Astrocyte (in vitro differentiated cells and primary cell): ENCODE data around the gene L3MBTL4. TPM values are rescaled to one million over a fixed set of nuclear protein-coding genes. Genes with fewer than 3 reads are reported as not detected.
A peak's percentile ranks its signal among the peaks of the same experiment; 100 is the strongest.

Source experiments
- DNase-seq: peaks from one replicate; pipeline ENCODE4 v3.0.0-alpha.2; 2010; ENCODE audit warnings: low read depth
- FAIRE-seq: peaks from 2 replicates; lab custom pipeline; 2011; peaks lifted over from hg19 to GRCh38; lab: Jason Lieb, UNC
- H2AFZ ChIP-seq: 2 replicates; pipeline ENCODE4 v1.6.0; 2012; ENCODE audit warnings: low read depth, low read length, inconsistent platforms
- H3K27ac ChIP-seq: 2 replicates; pipeline ENCODE4 v1.5.1; 2011; ENCODE audit warnings: low read depth, low read length, inconsistent platforms
- H3K27me3 ChIP-seq: 2 replicates; pipeline ENCODE4 v1.6.0; 2011; ENCODE audit warnings: low read length, inconsistent platforms; ENCODE audit not compliant: insufficient read depth
- H3K36me3 ChIP-seq: 2 replicates; pipeline ENCODE4 v1.5.1; 2011; ENCODE audit warnings: low read length, inconsistent platforms; ENCODE audit not compliant: insufficient read depth
- H3K4me1 ChIP-seq: 2 replicates; pipeline ENCODE4 v1.5.1; 2011; ENCODE audit warnings: low read length, inconsistent platforms; ENCODE audit not compliant: insufficient read depth
- H3K4me2 ChIP-seq: 2 replicates; pipeline ENCODE4 v1.6.0; 2012; ENCODE audit warnings: low read length, inconsistent platforms
- H3K4me3 ChIP-seq: 2 replicates; pipeline ENCODE4 v1.5.1; 2011; ENCODE audit warnings: low read depth, mild to moderate bottlenecking, low read length, inconsistent platforms; ENCODE audit not compliant: insufficient read depth
- H3K79me2 ChIP-seq: 2 replicates; pipeline ENCODE4 v1.6.0; 2012; ENCODE audit warnings: mild to moderate bottlenecking, low read length, inconsistent platforms; ENCODE audit not compliant: insufficient read depth
- H3K9ac ChIP-seq: 2 replicates; pipeline ENCODE4 v1.6.0; 2012; ENCODE audit warnings: mild to moderate bottlenecking, low read length, inconsistent platforms
- H3K9me3 ChIP-seq: 2 replicates; pipeline ENCODE4 v1.5.1; 2012; ENCODE audit warnings: low read depth, mild to moderate bottlenecking, low read length, inconsistent platforms; ENCODE audit not compliant: insufficient read depth
- H4K20me1 ChIP-seq: 2 replicates; pipeline ENCODE4 v1.6.0; 2012; ENCODE audit warnings: low read length, inconsistent platforms; ENCODE audit not compliant: insufficient read depth
- H3K27ac Mint-ChIP-seq: one replicate; pipeline ENCODE4 v1.8.0; 2021; ENCODE audit warnings: mild to moderate bottlenecking, mixed read lengths; ENCODE audit not compliant: unreplicated experiment
- H3K27me3 Mint-ChIP-seq: one replicate; pipeline ENCODE4 v1.8.0; 2021; ENCODE audit warnings: low read depth, mixed read lengths; ENCODE audit not compliant: unreplicated experiment
- H3K36me3 Mint-ChIP-seq: one replicate; pipeline ENCODE4 v1.8.0; 2021; ENCODE audit warnings: low read depth, mixed read lengths; ENCODE audit not compliant: unreplicated experiment
- H3K4me1 Mint-ChIP-seq: one replicate; pipeline ENCODE4 v1.8.0; 2021; ENCODE audit warnings: low read depth, mixed read lengths; ENCODE audit not compliant: unreplicated experiment
- H3K4me3 Mint-ChIP-seq: one replicate; pipeline ENCODE4 v1.8.0; 2021; ENCODE audit warnings: mild to moderate bottlenecking, moderate library complexity, mixed read lengths; ENCODE audit not compliant: unreplicated experiment
- H3K9me3 Mint-ChIP-seq: one replicate; pipeline ENCODE4 v1.8.0; 2021; ENCODE audit warnings: mild to moderate bottlenecking, mixed read lengths; ENCODE audit not compliant: unreplicated experiment
- EZH2 ChIP-seq: IDR thresholded peaks from 2 replicates; pipeline ENCODE4 v1.6.1; 2012; ENCODE audit warnings: mild to moderate bottlenecking, low read length, inconsistent platforms; ENCODE audit not compliant: insufficient read depth
- total RNA-seq: library from RNA; stranded (reverse); gene quantifications from 2 replicates; pipeline ENCODE4 v1.2.1, GENCODE V29; 2021
- TF ChIP-seq, protein P1 (sequence below): IDR thresholded peaks from 2 replicates; pipeline ENCODE4 v1.5.1; 2011; ENCODE audit warnings: low read depth, mild to moderate bottlenecking, inconsistent platforms, low read length, moderate library complexity; ENCODE audit not compliant: insufficient read depth

The L3MBTL4 gene
- total RNA-seq, 1 donor from 2014 or later: 0.52 TPM

DNA sequence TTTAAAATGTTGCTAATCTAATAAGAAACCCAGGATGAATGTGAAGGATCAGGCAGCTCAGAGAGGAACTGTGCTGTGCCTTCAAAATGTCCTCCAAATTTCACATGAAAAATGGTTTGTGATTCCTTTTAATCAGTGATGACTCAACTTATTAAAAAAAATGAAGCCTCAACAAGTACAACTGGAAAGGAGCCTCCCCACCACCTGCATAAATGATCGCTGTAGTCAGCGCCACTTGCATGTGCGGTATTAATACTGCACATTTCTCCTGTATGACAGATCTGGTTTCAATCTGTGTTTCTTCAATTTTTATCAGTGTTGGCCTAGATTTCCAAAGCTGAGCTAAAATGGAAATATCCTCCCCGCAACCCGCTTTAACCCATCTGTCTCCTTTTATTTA lies 404.4 kb downstream of the L3MBTL4 start:
- DNase-seq (peak; percentile 91), FAIRE-seq (no peak)
- Histone ChIP-seq H3K4me3 (no peak overlapping the region), H3K27me3 (no peaks in the 10 kb centered on the region), H2AFZ (no peak overlapping the region), H3K4me1 (peaks cover 15% of the 10 kb centered on the region), H3K27ac (peak overlapping the region; percentile 65), H3K36me3 (no peaks in the 10 kb centered on the region), H3K9ac (peak overlapping the region; percentile 65), H3K9me3 (no peaks in the 10 kb centered on the region), H3K79me2 (no peaks in the 10 kb centered on the region), H3K4me2 (peak overlapping the region; percentile 73), H4K20me1 (no peaks in the 10 kb centered on the region)
- H3K4me3 Mint-ChIP-seq: no peak overlapping the region
- H3K27ac Mint-ChIP-seq: no peak overlapping the region
- H3K9me3 Mint-ChIP-seq: peaks cover 1% of the 10 kb centered on the region
- H3K4me1 Mint-ChIP-seq: peaks cover 2% of the 10 kb centered on the region
- H3K36me3 Mint-ChIP-seq: no peaks in the 10 kb centered on the region
- TF ChIP-seq, protein P1, sequence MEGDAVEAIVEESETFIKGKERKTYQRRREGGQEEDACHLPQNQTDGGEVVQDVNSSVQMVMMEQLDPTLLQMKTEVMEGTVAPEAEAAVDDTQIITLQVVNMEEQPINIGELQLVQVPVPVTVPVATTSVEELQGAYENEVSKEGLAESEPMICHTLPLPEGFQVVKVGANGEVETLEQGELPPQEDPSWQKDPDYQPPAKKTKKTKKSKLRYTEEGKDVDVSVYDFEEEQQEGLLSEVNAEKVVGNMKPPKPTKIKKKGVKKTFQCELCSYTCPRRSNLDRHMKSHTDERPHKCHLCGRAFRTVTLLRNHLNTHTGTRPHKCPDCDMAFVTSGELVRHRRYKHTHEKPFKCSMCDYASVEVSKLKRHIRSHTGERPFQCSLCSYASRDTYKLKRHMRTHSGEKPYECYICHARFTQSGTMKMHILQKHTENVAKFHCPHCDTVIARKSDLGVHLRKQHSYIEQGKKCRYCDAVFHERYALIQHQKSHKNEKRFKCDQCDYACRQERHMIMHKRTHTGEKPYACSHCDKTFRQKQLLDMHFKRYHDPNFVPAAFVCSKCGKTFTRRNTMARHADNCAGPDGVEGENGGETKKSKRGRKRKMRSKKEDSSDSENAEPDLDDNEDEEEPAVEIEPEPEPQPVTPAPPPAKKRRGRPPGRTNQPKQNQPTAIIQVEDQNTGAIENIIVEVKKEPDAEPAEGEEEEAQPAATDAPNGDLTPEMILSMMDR: no peak
- TF ChIP-seq EZH2: no peak
- H3K27me3 Mint-ChIP-seq: no peaks in the 10 kb centered on the region

DNA sequence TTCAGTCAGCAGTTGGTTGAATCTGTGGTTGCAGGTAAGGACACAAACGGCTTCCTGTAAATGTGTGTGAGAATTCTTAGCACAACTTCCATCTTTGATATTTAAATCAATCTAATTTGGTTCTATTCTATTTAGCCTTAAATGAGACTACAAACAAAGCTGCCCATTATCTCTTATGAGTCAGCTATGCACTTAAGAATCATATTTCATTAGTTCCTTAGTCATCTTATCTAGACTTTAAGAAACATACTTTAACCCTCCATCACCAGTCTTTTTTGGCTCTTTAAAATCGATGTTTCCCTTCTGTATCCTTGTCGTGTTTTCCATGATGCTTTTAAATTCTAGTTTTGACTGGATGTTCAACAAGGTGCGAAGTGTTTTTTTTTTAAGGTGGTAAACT lies 405.0 kb downstream of the L3MBTL4 start:
- Histone ChIP-seq H3K4me1 (peaks cover 15% of the 10 kb centered on the region), H3K27ac (peak overlapping the region; percentile 65), H3K4me3 (peak overlapping the region; percentile 17), H2AFZ (no peak overlapping the region), H3K79me2 (no peaks in the 10 kb centered on the region), H4K20me1 (no peaks in the 10 kb centered on the region), H3K27me3 (no peaks in the 10 kb centered on the region), H3K9me3 (no peaks in the 10 kb centered on the region), H3K36me3 (no peaks in the 10 kb centered on the region), H3K4me2 (peak overlapping the region; percentile 73), H3K9ac (peak overlapping the region; percentile 65)
- Mint-ChIP-seq H3K4me3 (no peak overlapping the region), H3K27me3 (no peaks in the 10 kb centered on the region), H3K27ac (no peak overlapping the region), H3K36me3 (no peaks in the 10 kb centered on the region), H3K9me3 (peaks cover 1% of the 10 kb centered on the region), H3K4me1 (peaks cover 2% of the 10 kb centered on the region)
- FAIRE-seq: peak; percentile 71
- peak; percentile 86 for DNase-seq
- TF ChIP-seq, protein P1: no peak
- no peak for TF ChIP-seq EZH2

GRCh38 chr18:6004683-6005082 lies 410.0 kb downstream of the L3MBTL4 start:
- Histone ChIP-seq H3K79me2 (no peaks in the 10 kb centered on the region), H3K27me3 (no peaks in the 10 kb centered on the region), H4K20me1 (no peaks in the 10 kb centered on the region), H3K4me3 (no peak overlapping the region), H3K36me3 (no peaks in the 10 kb centered on the region), H3K4me2 (no peak overlapping the region), H3K9me3 (no peaks in the 10 kb centered on the region), H2AFZ (no peak overlapping the region), H3K4me1 (peaks cover 8% of the 10 kb centered on the region), H3K9ac (no peak overlapping the region), H3K27ac (no peak overlapping the region)
- no peaks in the 10 kb centered on the region for H3K27me3 Mint-ChIP-seq
- no peak overlapping the region for H3K4me3 Mint-ChIP-seq
- H3K9me3 Mint-ChIP-seq: peaks cover 4% of the 10 kb centered on the region
- no peaks in the 10 kb centered on the region for H3K36me3 Mint-ChIP-seq
- TF ChIP-seq EZH2: no peak
- TF ChIP-seq, protein P1: no peak
- FAIRE-seq (no peak), DNase-seq (no peak)
- peaks cover 4% of the 10 kb centered on the region for H3K4me1 Mint-ChIP-seq
- no peak overlapping the region for H3K27ac Mint-ChIP-seq
